Superior temporal gyrus (tissue), 1 donor: Measurements from ENCODE around the gene R3HDM1.
"Not testable (repeated sequence)": the region's sequence is repeated elsewhere in the genome, so short reads cannot be mapped to it uniquely, and the experiment has no call there.

Experiments used
- DNase-seq: peaks from one replicate; pipeline ENCODE4 v3.0.0-alpha.2; 2016; ENCODE audit errors: extremely low spot score

R3HDM1 gene

DNA sequence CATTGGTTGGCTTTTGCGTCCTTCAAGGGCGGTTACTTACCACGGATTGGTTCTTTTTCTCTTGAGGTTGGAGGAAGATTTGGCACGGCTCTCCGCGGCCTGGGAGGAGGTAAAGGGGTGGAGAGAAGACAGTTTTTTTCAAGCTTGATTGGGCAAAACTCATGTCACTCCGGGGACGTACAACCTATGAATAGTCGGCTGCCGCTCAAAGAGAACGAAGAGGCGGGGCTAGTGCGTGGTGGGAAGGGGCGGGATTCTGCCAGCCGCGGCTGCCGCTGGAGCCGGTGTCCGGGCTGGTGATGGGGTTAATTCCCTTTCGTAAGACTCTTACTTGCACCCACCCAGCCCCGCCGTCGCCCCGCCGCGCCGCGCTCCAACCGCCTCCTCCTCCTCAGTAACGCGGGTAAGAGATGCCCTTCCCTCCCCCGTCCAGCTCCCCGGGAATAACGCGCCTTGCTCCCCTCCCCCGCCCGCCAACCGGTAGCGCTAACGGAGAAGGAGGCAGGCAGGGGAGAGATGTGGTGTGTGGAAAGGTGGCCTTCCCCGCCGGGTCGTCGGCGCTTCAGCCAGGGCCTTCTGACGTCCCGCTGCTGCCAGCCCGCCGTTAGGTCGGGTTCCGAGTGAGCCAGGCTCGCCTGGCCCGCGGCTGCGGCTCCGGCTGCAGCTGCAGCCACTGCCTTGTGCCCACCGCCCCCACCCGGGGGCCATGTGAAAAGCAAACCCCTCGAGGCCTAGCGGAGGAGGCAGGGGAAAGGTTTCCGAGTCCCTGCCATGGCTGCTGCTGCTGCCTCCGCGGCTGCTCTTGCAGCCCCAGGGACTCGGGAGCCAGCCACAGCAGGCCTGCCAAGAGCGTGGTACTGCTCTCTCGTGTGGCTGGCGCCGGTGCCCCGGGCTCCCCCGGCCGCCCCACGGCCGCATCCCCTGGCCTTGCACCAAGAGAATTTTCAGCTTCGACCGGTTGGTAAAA is at the start of gene R3HDM1:
TSS of gene R3HDM1 (plus strand) at position 254 of the 967 bp plus-strand sequence. CDS start 73,362 bp downstream, outside the sequence.
- DNase-seq: peak; percentile 100

GRCh38 chr2:135485441-135485840 is 45.8 kb upstream of the R3HDM1 start:
- no peak for DNase-seq

DNA sequence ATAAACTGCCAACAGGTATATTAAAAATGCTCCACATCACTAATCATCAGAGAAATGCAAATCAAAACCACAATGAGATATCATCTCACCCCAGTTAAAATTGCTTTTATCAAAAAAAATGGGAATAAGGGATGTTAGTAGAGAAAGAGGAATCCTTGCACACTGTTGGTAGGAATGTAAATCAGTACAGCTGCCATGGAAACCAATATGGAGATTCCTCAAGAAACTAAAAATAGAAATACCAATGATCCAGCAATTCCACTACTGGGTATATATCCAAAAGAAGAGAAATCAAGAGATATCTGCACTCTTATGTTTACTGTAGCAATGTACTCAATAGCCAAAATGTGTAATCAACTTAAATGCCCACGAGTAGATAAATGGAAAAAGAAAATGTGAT is 40.9 kb upstream of the R3HDM1 start:
- no peak for DNase-seq

DNA sequence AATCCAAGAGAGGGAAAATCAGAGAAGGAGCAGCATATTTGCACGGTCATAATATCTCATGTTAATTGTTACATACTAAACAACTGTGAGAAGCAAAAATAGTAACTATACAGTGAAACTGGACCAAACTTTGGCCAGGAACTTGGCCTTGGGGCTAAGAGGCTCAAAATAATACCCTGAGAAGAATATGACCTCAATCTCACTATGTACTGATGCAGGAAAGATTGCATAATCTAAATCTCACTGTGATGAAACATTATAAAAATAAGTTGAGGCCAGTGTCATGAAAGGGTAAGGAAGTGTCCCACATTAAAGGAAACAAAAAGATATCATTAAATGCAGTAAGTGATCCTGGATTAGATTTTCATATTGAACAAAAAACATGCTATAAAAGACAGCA is 36.8 kb upstream of the R3HDM1 start:
- no peak for DNase-seq

- DNase-seq: no peak
Observed at GRCh38 chr2:135494917-135495316, 36.4 kb upstream of the R3HDM1 start.

DNA sequence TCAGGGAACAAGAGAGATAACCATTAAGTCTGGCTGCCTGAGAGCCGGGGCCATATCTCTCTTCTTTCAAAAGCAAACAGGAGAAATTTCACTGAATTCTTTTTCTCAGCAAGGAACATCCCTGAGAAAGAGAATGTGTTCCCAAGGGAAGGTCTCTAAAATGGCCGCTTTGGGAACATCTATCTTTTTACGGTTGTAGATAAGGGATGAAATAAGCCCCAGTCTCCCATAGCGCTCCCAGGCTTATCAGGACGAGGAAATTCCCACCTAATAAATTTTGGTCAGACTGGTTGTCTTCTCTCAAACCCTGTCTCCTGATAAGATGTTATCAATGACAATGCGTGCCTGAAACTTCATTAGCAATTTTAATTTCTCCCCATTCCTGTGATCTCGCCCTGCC is 32.7 kb upstream of the R3HDM1 start:
- not testable (repeated sequence) for DNase-seq

- no peak for DNase-seq
Observed at GRCh38 chr2:135504811-135505210, 26.5 kb upstream of the R3HDM1 start.

GRCh38 chr2:135510577-135510976 is 20.7 kb upstream of the R3HDM1 start:
- no peak for DNase-seq

DNA sequence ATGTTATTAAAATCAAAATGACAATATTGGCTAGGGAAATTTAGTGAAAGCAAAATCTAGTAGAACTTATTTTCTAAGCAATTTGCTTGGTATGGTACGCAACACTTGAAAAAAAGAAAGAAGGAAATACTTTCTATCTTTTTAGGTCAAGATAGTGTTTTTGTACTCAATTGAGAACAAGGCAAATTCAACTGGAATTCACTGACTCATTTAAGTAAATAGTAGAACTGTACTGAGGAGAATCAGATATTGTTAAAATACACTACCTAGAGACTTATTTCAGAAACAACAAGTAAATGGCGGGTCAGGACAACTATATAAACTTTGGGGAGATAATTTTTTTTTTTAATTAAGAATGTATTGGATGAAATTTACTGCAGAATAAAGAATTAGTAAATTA is 19.2 kb upstream of the R3HDM1 start:
- DNase-seq: no peak

DNA sequence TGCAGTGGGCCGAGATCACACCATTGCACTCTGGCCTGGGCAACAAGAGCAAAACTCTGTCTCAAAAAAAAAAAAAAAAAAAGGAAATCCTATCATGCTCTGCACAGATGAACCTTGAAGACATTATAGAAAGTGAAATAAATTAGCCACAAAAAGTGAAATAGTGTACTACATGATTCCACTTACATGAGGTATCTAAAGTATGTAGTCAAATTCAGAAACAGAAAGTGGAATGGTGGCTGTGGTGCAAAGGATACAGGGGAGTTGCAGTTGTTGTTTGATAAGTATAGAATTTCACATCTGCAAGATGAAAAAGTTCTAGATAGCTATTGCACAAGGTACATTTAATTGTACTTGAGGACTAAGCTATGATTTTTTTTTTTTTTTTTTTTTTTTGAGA is 5.5 kb upstream of the R3HDM1 start:
- no peak for DNase-seq

- DNase-seq: no peak
Observed at GRCh38 chr2:135528006-135528405, 3.3 kb upstream of the R3HDM1 start.

DNA sequence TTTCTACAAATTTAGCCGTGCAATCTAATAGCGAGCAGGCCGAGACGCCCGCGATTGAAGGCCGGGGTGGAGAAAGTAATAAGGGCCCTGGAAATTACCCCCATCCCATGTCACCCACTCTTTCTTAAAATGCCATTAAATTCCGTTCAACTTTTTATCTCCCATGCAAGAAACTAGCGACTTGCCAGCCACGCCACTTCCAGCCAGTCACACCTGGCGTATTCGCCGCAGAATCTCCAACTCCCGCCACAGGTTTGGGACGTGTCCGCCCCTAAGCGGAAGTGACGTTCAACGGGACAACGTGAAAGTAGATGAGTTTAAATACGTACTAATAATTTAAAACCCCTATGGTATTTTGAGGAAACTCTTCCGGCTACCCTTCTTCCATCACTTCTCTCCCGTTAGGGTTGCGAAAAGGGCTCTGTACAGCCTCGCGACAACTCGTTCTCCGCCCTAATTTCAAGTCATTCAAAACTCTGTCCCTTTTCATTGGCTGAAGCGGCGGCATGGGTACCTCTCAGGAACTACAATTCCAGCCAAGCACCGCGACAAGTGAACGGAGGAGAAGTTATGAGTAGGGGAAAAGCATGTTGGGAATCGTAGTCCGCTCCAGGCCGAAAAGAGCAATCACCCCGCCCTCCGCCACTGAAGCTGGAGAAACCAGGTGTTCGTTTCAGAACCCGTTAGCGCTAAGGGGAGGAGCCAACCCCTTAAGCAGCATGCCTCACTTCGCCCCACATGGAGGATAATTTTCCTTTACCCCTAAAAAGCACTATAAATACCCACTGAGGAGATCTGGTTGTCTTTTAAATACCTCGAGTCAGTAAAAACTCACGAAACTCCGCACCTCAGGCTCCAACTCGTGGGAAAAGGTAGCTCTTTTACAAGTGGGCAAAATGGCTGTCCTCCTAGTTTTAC is 712 bp upstream of the R3HDM1 start, which contains the start of gene ZRANB3:
TSS of gene ZRANB3 (minus strand) at position 906 of the 918 bp plus-strand sequence.
- DNase-seq: peak; percentile 97

DNA sequence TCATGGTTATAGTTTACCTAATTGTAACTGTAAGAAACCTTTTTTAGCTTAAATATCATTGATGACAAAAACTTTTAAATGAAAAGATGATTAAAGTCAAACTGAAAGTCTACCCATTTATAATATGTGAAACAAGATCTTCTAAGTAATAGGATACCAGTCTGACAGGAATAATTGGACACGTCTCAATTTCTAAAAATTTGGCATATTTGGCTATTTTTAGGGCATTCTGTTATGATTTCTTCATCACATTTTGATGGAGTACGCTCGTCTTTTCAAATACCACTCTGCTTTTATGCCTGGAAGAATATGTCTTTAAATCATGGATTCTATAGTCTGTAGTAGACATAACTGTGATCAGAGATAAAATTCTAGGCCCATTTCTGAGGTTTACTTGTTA is 1.3 kb downstream of the R3HDM1 start:
- no peak for DNase-seq

GRCh38 chr2:135533545-135533944 is 2.3 kb downstream of the R3HDM1 start:
- not testable (repeated sequence) for DNase-seq

GRCh38 chr2:135546436-135546835 is 15.2 kb downstream of the R3HDM1 start:
- no peak for DNase-seq

DNA sequence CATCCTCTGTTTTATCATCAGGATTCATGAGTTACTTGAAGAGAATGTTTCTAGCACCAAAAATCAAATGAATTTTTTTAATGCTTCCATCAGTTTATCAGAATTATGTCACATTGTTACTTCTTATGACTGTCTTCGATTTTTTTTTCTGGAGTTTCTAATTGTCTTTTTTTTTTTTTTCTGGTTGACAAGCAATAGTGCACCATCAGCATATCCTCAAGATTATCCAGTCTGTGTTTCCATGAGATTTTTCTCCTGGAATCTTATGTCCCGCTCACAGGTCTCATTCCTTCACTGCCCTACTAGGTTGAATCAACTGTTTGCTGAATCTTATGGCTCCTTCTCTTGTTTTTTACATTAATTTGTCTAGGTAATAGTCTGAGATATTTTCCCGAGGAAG is 16.0 kb downstream of the R3HDM1 start:
- no peak for DNase-seq

- DNase-seq: no peak
Observed at GRCh38 chr2:135551356-135551755, 20.1 kb downstream of the R3HDM1 start.

DNA sequence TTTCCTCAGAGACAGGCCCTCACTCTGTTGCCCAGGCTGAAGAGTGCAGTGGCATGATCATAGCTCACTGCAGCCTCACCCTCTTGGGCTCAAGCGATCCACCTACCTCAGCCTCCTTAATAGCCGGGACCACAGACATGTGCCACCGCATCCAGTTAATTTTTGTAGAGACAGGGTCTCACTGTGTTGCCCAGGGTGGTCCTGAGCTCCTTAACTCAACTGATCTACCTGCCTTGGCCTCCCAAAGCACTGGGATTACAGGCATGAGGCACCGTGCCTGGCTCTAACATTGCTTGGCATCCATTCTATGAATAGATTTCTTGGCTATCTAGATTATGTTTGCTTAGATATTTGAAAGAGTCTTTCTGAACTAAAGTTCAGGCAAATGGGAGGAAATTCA is 21.6 kb downstream of the R3HDM1 start:
- DNase-seq: no peak

- no peak for DNase-seq
Observed at GRCh38 chr2:135555311-135555710, 24.0 kb downstream of the R3HDM1 start.

DNA sequence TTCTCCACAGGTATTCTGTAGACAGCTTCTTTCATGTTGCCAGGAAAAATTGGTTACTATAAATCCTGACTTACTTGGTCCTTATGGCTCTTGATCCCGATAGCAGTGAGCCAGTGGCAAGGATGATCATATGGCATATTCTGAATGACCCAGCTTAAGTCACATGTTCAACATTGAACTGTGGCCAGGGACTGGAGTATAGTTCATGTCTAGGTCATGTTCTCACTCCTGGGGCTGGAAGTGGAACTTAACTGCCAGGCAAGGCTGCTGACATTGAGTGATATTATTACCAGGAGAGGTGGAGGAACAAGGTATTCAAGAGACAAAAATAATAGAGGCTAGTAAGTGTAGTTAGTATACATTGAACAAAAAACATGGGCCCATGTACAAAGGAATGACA is 26.2 kb downstream of the R3HDM1 start:
- no peak for DNase-seq

DNA sequence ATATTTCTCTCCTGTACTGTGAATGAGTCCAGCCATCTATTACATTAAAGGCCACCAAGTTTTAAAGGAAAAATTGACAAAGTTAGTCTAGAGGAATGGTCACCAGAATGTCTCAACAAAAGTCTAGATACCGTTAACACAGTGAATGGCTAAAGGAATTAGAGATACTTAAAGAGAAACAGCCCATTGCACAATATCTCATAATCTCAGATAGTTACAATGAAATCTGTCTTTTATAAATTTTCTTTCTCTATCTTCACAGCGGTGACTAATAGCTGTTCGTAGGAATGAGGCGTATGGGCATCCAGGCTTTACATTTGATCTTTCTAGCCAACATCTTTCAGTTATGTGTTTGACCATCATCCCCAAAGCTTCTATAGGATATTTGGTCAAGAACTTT is 30.6 kb downstream of the R3HDM1 start:
- no peak for DNase-seq

GRCh38 chr2:135563793-135564192 is 32.5 kb downstream of the R3HDM1 start:
- DNase-seq: no peak
